HG02973 (cell line): Measurements from ENCODE around the gene C2orf15.
"Not testable (repeated sequence)": the region's sequence is repeated elsewhere in the genome, so short reads cannot be mapped to it uniquely, and the experiment has no call there.

ENCODE experiments used
- ATAC-seq: cut with Tn5 transposase; IDR thresholded peaks from one replicate; pipeline ENCODE4 v1.9.1; 2021; ENCODE audit warnings: moderate library complexity; ENCODE audit not compliant: unreplicated experiment

C2orf15 gene

DNA sequence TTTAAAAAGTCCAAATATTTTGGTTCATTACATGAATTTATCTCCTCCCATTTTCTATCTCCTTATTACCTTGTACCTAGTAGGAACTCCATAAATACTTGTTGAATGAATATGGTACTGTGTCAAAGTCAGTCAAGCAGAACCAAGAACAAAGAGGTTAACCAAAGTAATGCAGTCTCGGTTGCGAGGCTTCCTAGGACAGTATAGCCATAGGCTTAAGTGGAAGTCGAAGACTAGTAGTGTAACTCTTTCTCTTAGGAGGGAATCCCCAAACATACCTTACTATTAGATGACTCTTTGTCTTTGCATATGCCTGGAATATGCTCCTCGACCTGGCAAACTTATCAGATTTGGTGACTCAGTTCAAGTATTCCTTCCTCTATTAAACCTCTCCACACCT is 18.1 kb downstream of the C2orf15 start:
- ATAC-seq = no peak

DNA sequence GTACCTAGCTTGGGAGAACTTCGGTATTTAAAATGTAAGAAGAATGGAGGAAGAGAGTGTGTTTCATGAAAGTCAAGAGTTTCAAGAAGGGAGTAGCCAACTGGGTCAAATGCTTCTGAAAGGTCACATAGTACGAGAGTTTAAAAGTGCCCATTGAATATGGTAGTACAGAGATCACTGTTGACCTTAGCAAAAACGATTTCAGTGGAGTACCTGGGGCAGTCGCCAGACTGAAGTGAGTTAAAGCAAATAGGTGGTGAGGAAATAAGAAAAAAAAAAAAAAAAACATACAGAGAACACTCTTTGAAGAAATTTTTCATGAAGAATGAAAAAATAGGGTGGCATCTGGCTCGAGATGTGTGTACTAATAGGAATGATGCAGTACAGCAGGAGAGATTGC is 24.7 kb downstream of the C2orf15 start:
- no peak for ATAC-seq

DNA sequence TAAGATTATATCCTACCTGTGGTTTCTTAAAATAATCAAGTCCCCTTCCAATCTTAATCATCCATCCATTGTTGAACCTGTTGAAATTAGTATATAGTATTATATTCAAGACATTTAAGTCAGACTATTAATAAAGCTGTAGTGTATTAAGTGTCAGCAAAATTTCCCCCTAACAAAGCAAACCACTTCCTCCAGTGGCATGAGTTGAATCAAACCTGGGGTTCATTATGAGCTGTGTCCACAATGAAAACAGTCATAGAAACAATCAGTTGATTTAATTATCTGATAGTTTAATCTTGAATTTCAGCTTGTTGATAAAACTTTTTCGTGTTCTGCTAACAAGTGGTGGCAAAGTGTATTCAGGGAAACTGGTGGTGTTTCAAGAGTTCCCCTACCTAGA is 28.0 kb downstream of the C2orf15 start:
- ATAC-seq = no peak

DNA sequence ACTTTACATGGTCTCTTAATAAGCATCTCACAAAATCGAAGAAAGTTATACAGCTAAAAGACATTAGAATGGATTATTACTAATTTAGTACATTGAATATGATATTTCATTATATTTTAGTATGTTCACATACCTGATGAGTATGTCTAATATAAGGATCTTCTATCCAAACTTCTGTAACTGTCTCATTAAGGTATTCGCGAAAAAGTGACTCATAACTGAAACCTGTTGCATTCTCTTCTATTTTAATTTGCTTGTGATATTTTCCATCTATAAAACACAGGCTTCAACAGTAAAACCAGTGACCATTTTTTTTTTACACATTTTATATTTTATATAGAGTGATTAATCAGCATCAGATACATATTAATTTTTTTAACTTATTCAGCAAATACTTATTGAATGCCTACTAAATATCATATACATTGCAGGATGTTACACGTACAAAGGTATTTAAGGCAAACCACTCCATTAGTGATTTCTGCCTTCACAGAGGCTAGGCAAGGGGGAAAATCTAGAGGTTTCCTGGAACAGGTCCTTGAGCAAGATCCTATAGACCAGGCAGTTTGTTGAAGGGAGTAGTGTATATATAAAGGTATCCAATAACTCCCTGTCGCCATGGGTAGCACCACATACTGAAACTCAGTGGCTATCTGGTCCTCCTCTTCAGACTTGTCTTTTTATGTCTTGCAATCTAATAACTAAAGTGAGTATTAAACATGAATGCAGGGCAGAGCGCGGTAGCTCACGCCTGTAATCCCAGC is 30.1 kb downstream of the C2orf15 start:
- ATAC-seq = no peak

DNA sequence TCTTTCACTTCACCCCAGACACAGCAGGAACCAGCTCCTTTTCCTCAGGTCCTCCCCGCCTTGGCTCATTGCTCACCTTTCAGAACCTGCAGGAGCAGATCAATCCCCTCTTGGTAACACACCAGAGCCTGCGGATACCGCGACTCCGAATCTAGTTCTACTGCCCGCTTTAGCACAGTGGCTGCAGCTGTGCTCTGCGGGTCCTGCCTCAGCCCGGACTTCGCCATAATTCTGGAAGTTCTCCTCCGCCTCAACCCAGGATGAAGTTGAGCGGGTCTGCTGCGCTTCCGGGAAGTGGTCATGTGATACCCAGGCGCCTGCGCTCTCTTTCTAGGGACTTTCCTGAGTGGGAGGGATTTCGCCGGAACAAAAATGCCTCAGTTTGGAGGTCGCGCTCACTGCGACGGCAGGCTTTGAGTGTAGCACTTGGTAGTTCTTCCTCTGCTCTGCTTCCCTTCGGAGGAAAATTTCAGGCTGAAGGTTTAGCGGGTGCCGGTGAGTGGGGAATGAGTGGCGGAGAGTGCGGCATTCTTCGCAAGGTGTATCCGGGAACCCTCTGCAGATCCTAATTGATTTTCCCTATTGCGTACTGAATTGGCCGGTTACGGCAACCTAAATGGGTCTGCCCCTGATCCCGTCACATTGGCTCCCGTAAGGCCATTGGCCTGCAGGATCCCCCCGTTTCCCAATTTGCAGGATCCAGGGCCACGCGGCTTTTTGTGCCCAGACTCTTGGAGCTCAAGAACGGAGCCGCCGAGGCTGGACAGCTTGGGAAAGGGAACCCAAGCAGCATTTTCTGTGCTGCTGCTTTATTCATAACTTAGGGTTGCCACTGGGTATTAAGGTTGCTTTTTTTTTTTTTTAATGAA is 39.5 kb downstream of the C2orf15 start, which contains the start of the genes MITD1 and MRPL30:
TSS of gene MITD1 (minus strand) at position 304 of the 869 bp plus-strand sequence. CDS start at position 227, 77 bp downstream.
TSS of gene MRPL30 (plus strand) at position 430 of the 869 bp plus-strand sequence. CDS start 5,020 bp downstream, outside the sequence.
- ATAC-seq = peak; percentile 89

DNA sequence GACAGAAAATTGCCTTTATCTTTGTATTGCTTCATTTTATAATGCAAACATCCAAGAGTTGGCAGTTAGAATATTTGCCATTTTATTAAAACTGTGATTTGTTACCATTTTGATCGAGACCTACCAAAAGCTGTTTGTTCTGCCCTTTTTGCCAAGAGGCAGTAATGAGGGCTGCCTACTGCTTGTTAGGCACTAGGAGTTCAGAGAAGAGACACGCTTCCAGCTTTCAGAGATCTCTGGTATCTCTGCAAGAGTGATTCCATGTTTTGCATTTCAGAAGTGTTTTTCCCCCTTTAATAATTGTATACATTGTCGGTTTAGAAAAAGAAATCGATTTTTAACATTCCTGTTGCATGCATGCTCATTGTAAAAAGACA is 40.1 kb downstream of the C2orf15 start:
- ATAC-seq = no peak

DNA sequence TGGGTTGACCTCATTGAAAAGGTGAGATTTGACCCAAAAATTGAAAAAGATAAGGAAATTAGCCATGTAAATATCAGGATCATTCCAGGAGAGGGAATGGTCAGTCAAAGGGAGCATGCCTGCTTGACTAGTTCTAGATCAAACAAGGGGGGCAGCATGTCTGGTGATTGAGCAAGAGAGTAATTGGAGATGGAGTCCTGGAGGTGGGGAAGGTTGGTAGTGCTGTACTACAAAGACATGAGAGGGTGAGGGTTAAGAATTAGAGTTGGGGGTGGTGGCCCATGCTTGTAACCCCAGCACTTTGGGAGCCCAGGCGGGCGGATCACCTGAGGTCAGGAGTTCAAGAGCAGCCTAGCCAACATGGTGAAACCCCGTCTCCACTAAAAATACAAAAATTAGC is 41.5 kb downstream of the C2orf15 start:
- no peak for ATAC-seq

DNA sequence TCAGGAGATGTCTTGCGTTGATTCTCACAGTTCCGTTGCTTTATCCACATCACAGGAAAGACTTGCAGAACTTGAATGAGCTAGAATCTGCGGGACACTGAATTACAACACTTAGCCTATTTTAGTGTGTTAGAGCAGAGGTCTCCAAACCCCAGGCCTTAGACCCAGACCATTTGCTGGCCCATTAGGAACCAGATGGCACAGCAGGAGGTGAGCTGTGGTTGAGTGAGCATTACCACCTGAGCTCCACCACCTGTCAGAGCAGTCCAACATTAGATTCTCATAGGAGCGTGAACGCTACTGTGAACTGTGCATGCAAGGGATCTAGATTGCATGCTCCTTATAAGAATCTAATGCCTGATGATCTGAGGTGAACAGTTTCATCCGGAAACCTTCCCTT is 43.3 kb downstream of the C2orf15 start:
- ATAC-seq = no peak

DNA sequence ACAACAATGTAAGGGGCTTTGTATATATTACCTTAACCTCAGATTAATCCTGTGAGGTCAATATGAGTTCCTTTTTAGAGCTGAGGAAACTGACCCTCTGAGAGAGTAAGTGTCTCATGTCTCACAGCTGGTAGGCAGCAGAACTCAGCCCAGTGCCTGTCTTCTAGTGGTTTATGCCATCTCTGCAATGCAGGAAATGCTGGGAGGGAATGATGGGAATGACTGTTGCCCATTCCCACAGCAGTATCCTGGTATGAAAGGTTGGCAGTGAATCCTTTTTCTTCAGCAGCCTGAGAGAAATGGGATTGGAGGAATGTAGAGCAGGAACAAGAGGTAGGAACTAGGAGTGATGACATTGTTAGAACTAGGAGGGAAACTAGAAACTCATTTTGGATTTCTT is 45.5 kb downstream of the C2orf15 start:
- ATAC-seq = no peak

DNA sequence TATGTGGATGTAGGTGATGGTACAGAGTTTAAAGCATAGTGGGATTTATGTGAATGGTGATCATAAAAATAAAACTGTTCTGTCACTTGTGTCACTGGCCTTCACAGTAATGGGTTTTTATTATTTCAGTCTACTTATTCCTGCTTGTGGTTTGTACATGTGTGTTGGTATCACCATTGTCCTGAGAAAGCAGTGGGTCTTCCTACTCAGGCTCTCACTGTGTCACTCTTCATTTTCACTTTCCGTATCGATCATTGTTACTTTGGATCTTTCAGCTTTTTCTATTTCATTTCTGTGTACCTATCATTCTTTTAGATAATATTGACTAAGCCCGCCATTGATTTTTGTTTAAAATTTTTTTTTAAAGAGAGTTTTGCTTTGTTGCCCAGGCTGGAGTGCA is 46.9 kb downstream of the C2orf15 start:
- no peak for ATAC-seq

DNA sequence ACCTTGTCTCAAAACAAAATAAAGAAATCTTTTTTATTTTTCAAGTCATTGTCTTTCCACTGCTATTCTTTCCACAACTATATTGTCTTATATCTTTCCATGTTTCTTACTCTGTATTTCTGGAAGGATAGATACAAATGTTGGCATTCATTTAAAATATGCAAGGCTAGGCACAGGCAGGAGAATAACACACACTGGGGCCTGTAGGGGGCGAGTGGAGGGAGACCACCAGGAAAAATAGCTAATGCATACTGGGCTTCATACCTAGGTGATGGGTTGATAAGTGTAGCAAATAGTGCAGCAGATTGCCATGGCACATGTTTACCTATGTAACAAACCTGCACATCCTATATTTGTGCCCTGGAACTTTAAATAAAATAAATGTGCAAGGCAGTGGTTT is 49.0 kb downstream of the C2orf15 start:
- no peak for ATAC-seq

DNA sequence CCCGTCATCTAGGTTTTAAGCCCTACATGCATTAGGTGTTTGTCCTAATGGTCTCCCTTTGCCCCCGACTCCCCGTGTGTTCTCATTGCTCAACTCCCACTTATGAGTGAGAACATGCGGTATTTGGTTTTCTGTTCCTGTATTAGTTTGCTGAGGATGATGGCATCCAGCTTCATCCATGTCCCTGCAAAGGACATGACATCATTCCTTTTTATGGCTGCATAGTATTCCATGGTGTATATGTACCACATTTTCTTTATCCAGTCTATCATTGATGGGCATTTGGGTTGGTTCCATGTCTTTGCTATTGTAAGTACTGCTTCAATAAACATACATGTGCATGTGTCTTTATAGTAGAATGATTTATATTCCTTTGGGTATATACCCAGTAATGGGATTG is 50.9 kb downstream of the C2orf15 start:
- not testable (repeated sequence) for ATAC-seq

DNA sequence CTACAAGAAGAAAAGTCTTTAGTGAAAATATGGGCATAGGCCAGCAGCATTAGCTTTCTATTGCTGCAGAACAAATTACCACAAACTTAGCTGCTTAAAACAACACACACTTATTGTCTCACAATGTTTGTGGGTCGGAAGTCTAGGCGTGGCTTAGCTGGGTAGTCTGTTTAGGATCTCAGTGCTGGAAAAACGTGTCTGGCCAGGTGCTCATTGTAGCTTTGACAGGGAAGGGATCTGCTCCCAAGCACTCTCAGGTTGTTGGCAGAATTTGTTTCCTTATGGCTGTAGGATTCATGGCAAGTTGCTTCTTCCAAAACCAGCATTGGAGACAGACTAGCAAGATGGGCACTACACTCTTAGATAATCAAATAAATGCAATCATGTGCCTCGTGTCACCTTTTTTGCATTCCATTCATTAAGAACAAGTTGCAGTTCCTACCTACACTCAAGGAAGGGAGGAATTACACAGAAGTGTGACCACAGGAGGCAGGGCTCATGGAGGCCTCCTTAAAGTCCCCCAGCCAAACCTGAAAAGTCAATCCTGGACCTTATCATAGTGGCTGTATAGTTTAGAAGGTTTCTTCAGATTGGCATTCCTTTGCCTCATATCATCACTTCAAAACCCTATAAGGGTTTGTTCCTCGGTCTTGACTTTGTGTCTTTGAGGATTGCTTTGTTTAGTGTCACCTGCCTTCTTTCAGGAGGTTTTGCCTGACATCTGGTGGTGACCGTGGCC is 56.8 kb downstream of the C2orf15 start:
- ATAC-seq = no peak

DNA sequence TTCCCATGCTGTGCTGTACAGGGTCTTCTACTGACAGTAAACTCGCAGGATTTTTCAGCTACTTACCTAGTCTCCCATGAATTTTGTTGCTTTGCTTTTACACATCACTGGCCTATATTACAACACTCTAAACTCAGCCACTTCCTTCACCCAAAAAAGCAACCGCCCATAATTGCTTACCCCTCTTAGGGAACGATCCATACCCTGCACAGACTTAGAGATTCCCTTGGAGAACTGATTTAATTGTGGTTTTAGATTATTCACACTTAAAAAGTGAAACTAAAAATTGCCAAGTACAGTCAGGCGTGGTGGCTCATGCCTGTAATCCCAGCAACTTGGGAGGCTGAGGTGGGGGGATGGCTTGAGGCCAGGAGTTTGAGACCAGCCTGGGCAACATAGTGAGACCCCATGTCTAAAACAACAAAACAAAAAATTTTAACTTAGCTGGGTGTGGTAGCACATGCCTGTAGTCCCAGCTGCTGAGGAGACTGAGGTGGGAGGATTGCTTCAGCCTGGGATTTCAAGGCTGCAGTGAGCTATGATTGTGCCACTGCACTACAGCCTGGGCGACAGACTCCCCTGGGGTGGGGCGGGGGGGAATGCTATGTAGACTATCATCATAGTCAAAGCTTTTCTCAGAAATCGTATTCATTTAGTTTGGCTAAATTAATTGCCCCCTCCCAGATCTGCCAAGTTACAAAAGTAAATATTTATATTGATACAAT is 58.7 kb downstream of the C2orf15 start:
- ATAC-seq = no peak
